ENCODE results near the gene HEPACAM.

Gene HEPACAM

DNA sequence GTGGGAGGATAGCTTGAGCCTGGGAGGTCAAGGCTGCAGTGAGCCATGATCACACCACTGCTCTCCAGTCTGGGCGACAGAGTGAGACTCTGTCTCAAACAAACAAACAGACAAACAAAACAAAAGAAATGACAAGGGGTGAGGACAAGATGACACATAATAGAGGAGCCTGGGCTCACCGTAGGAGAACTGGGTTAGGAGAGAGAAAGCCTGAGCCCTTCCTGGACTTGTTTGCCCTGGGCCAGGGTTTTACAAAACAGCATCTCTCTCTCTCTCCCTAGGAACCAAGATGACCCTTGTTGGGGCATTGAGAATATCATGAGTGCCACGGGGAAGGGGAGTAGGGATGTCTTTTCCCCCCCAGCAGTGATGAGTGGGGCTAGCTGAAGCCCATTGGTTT is 54.9 kb downstream of the HEPACAM start:
- no peak for DNase-seq

DNA sequence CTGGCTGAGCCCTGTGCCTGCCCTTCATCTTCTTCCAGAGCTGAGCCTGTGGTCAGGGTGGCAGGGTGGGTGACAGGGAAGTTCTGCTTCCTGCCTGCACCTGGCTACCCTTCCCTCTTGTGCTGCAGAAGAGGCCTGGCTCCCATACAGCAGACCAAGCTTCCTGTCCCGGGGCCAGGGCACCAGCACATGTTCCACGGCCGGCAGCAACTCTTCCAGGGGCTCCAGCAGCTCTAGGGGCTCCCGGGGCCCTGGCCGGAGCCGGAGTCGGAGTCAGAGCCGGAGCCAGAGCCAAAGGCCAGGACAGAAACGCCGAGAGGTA is 55.6 kb downstream of the HEPACAM start:
- DNase-seq, result no peak

DNA sequence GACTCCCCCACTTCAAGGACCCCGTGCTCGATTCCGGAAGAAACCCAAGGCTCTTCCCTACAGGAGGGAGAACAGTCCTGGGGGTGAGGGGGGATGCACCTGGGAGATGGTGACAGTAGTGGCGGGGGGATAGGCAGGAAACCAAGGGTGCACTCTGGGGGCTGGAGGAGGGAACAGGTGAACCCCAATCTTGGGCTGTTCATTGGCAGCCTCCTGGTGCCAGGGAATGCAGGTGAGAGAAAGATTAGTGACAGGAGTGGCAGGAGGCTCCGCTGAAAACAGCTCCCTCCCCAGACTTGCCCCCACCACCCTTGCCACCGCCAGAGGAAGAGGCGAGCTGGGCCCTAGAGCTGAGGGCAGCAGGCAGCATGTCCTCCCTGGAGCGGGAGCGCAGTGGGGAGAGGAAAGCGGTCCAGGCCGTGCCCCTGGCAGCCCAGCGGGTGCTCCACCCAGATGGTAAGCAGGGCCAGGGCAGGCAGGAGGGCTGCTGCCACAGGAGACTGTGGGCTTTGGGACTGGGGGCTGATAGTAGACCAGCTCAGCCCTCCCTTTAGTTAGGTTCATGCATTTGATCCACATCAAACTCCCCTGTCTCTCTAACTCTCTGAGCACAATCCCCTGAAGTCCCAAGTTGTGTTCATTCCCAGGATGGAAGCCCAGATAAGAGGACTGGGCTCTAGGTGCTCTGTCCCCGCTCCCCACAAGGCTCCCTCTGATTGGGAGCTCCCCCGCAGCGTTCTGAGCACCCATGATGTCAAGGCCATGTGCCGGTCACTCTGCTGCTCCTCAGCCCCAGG is 56.2 kb downstream of the HEPACAM start:
- DNase-seq, result no peak

- no peak for DNase-seq
These were observed 56.9 kb downstream of the HEPACAM start for GRCh38 chr11:124878759-124879492.

GRCh38 chr11:124877910-124878758 is 57.7 kb downstream of the HEPACAM start:
- DNase-seq, result no peak

DNA sequence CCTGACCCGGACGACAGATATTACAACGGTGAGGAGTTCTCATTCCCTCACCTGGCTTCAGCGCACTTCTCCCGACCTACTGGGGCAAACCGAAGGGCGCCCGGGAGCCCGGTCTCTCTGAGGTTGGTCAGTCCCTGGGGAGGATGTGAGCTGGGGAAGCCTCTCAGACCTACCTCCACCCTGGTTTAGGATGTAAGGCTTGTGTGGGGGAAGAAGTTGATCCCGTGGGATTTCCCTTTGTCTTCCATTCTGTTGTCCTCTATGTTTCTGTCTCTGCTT is 58.3 kb downstream of the HEPACAM start:
- DNase-seq, result no peak

- no peak for DNase-seq
These were observed 58.8 kb downstream of the HEPACAM start for GRCh38 chr11:124876818-124877630.

DNA sequence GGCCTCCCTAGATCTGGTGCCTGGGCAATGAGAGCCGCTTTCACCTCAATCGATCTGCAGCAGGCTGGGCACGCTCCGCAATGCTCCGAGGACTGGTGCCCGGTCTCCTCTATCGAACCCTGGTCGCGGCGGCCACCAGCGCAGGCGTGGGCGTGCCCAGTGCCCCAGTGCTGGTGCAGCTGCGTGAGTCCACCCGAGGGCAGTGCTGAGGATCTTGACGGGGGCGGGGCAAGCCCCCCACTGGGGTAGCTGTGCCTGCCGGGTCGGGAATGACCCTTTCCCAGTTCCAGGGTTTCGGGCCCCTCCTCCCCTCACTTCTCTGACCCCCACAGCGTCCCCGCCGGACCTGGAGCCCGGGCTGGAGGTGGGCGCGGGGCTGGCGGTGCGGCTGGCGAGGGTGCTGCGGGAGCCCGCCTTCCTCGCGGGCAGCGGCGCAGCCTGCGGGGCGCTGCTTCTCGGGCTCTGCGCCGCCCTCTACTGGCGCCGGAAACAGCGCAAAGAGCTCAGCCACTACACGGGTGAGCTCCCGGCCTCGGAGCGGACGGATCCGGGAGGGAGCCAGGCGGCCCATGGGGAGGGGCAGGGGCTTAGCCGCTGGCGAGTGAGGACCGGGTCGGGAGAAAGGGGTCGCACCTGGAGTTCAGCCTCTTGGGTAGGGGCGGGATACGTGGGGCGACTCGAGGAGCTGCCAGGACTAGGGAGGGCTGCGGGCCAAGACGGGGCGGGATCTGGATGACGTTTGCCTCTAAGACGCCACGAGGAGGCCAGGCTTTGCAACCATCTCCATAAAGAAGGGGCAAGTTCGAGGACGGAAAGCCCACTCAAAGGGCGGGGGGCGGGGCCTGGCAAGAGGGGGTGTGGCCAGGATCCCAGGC is 59.7 kb downstream of the HEPACAM start:
- DNase-seq, result peak; percentile 64

DNA sequence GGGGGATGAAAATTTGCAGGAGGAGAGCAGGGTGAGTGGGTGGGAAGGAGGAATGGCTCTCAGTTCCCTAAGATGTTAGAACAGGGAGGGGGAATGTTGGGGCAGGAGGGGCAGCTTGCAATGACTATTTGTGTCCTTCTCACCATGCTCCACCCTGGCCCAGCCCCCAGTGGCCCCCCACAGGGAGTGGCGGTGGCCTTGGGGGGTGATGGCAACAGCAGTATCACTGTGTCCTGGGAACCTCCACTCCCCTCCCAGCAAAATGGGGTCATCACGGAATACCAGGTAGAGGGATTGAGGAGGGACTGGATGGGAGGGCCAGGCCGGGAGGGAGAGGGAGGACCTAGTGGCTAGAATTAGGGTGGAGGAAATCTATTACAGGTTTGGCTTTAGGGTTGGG is 60.4 kb downstream of the HEPACAM start:
- DNase-seq, result no peak

- no peak for DNase-seq
These were observed 61.1 kb downstream of the HEPACAM start for GRCh38 chr11:124874571-124875255.

DNA sequence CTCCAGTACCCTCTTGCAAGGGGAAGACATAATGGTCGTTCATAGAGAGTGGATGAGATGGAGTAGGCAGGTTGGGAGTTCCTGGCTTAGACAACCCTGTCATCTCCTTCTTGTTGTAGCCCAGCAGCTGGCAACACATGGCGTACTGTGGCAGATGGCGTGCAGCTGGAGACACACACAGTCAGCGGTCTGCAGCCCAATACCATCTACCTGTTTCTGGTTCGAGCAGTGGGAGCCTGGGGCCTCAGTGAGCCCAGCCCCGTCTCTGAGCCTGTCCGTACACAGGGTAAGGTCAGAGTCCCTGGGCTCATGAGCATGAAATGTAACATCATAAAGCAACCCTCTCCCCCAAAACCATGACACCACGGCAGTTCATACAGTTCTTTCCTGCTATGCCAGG is 61.9 kb downstream of the HEPACAM start:
- peak; percentile 11 for DNase-seq

- no peak for DNase-seq
These were observed 63.1 kb downstream of the HEPACAM start for GRCh38 chr11:124872741-124873140.

GRCh38 chr11:124872280-124872679 is 63.6 kb downstream of the HEPACAM start:
- DNase-seq, result no peak

GRCh38 chr11:124870430-124870829 is 65.4 kb downstream of the HEPACAM start:
- DNase-seq, result no peak

- DNase-seq, result no peak
These were observed 65.9 kb downstream of the HEPACAM start for GRCh38 chr11:124869856-124870387.

DNA sequence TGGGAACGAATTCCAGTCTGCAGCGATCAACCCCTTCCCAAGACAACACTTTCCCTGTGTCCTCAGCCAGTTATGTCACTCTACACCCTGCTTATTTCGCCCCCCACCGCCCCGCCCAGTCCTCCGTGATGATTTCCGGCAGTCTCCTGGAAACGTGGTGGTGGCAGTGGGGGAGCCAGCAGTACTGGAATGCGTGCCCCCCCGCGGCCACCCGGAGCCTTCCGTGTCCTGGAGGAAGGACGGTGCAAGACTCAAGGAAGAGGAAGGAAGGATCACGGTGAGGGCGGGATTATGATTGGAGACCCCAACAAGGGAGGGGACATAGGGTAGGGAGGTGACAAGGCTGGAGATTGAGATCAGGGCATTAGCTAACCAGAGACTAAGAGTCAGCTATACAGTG is 66.5 kb downstream of the HEPACAM start:
- no peak for DNase-seq
